H1 (cell line): ENCODE results near the gene PPP4R1. TPM values are rescaled to one million over a fixed set of nuclear protein-coding genes. Genes with fewer than 3 reads are reported as not detected.

Source experiments
- CTCF ChIA-PET: fragments of 300-600 bp; sonication (Branson Sonifier 250); formaldehyde crosslinking; loops from one replicate; lab custom pipeline; 2021; ENCODE audit not compliant: partially characterized antibody; lab: Charles Lee
- POLR2A ChIA-PET: fragments of 300-600 bp; sonication (Branson Sonifier 250); formaldehyde crosslinking; loops from one replicate; lab custom pipeline; 2021; ENCODE audit warnings: inconsistent platforms; ENCODE audit not compliant: partially characterized antibody; lab: Charles Lee
- DNase-seq, 2 experiments: peaks; one replicate each; pipeline versions ENCODE4 v3.0.0 to v3.0.0-alpha.2; 2010 to 2022; ENCODE audit warnings: low spot score in 2 of 2, low read depth in 1 of 2, mixed read lengths in 1 of 2
- FAIRE-seq: peaks from 2 replicates; lab custom pipeline; 2011; peaks lifted over from hg19 to GRCh38; lab: Jason Lieb, UNC
- H2AFZ ChIP-seq: 2 replicates; pipeline ENCODE4 v1.8.1; 2012; ENCODE audit warnings: low read length, inconsistent platforms
- H2AK5ac ChIP-seq: 2 replicates; pipeline ENCODE4 v1.6.1; 2013; ENCODE audit warnings: low read depth, low read length
- H2BK120ac ChIP-seq: replicated peaks from 2 replicates; pipeline ENCODE3; 2013; ENCODE audit warnings: low read depth, low read length, inconsistent platforms
- H2BK12ac ChIP-seq: 2 replicates; pipeline ENCODE4 v1.6.1; 2013; ENCODE audit warnings: low read depth, low read length
- H2BK15ac ChIP-seq: 2 replicates; pipeline ENCODE4 v1.6.1; 2013; ENCODE audit warnings: low read length
- H2BK20ac ChIP-seq: 2 replicates; pipeline ENCODE4 v1.6.1; 2013; ENCODE audit warnings: low read length
- H2BK5ac ChIP-seq: 2 replicates; pipeline ENCODE4 v1.6.1; 2013; ENCODE audit warnings: low read depth, low read length
- H3K14ac ChIP-seq: 2 replicates; pipeline ENCODE4 v1.6.1; 2013; ENCODE audit warnings: inconsistent platforms; ENCODE audit not compliant: insufficient read length
- H3K18ac ChIP-seq: 2 replicates; pipeline ENCODE4 v1.6.1; 2013; ENCODE audit warnings: low read length; ENCODE audit errors: extremely low read depth
- H3K23ac ChIP-seq: 2 replicates; pipeline ENCODE4 v1.6.1; 2013; ENCODE audit warnings: inconsistent platforms; ENCODE audit not compliant: insufficient read length
- H3K23me2 ChIP-seq: 2 replicates; pipeline ENCODE4 v1.6.1; 2013; ENCODE audit warnings: low read depth, low read length
- H3K27ac ChIP-seq: 2 replicates; pipeline ENCODE4 v1.6.1; 2011; ENCODE audit warnings: low read depth, low read length, inconsistent platforms
- H3K27me3 ChIP-seq, 4 experiments: replicated peaks in 1 of 4; 1 replicate in 1 of 4; 2 replicates in 3 of 4; pipeline versions ENCODE4 v1.6.1 to v1.8.1; 2011 to 2013; ENCODE audit warnings: low read length in 3 of 4, mild to moderate bottlenecking in 3 of 4, inconsistent platforms in 2 of 4, mixed read lengths in 2 of 4, moderate library complexity in 1 of 4; ENCODE audit not compliant: control insufficient read depth in 3 of 4, insufficient read depth in 3 of 4; ENCODE audit errors: extremely low read depth in 1 of 4
- H3K36me3 ChIP-seq, 4 experiments: 2 replicates each; pipeline versions ENCODE4 v1.6.1 to v1.8.1; 2011 to 2013; ENCODE audit warnings: mild to moderate bottlenecking in 4 of 4, low read length in 3 of 4, moderate library complexity in 2 of 4, control low read depth in 1 of 4, inconsistent platforms in 1 of 4; ENCODE audit not compliant: insufficient read depth in 4 of 4, control insufficient read depth in 2 of 4
- H3K4ac ChIP-seq: replicated peaks from 2 replicates; pipeline ENCODE3; 2013; ENCODE audit warnings: low read length, low read depth, mixed read lengths, inconsistent platforms; ENCODE audit not compliant: insufficient read length
- H3K4me1 ChIP-seq, 4 experiments: replicated peaks in 1 of 4; 1 replicate in 1 of 4; 2 replicates in 3 of 4; pipeline versions ENCODE4 v1.6.1 to v1.8.1; 2011 to 2013; ENCODE audit warnings: low read length in 3 of 4, inconsistent platforms in 2 of 4, mixed read lengths in 1 of 4; ENCODE audit not compliant: insufficient read depth in 4 of 4, control insufficient read depth in 3 of 4
- H3K4me2 ChIP-seq, 2 experiments: 2 replicates each; pipeline versions ENCODE4 v1.6.1 to v1.8.1; 2011 to 2013; ENCODE audit warnings: low read depth in 2 of 2, low read length in 2 of 2, control low read depth in 1 of 2, inconsistent platforms in 1 of 2, mild to moderate bottlenecking in 1 of 2; ENCODE audit not compliant: insufficient read depth in 1 of 2
- H3K4me3 ChIP-seq, 4 experiments: fragments of 200-600, 300-600 bp in 1 of 4; sonication (generic), shearing (Covaris generic), sonication (Bioruptor Twin) in 1 of 4; 2 replicates each; pipeline versions ENCODE4 v1.5.1 to v1.8.1; 2011 to 2016; ENCODE audit warnings: low read length in 4 of 4, low read depth in 3 of 4, control low read depth in 2 of 4, inconsistent platforms in 2 of 4, mild to moderate bottlenecking in 2 of 4, mixed read lengths in 1 of 4, moderate library complexity in 1 of 4; ENCODE audit not compliant: insufficient read depth in 2 of 4; ENCODE audit errors: extremely low read depth in 1 of 4
- H3K56ac ChIP-seq: replicated peaks from 2 replicates; pipeline ENCODE3; 2013; ENCODE audit warnings: low read depth, mild to moderate bottlenecking, mixed read lengths, low read length, inconsistent platforms; ENCODE audit not compliant: insufficient read length
- H3K79me1 ChIP-seq: 2 replicates; pipeline ENCODE4 v1.6.1; 2013; ENCODE audit warnings: low read depth, low read length, control low read depth
- H3K79me2 ChIP-seq, 2 experiments: 2 replicates each; pipeline versions ENCODE4 v1.6.1 to v1.8.1; 2012 to 2013; ENCODE audit warnings: low read length in 2 of 2, mild to moderate bottlenecking in 2 of 2, inconsistent platforms in 1 of 2; ENCODE audit not compliant: insufficient read depth in 2 of 2, control insufficient read depth in 1 of 2
- H3K9ac ChIP-seq, 4 experiments: replicated peaks in 1 of 4; 1 replicate in 1 of 4; 2 replicates in 3 of 4; pipeline versions ENCODE4 v1.6.1 to v1.8.1; 2011 to 2013; ENCODE audit warnings: low read depth in 3 of 4, low read length in 3 of 4, control low read depth in 2 of 4, mild to moderate bottlenecking in 2 of 4, moderate library complexity in 2 of 4, inconsistent platforms in 1 of 4; ENCODE audit errors: extremely low read depth in 1 of 4
- H3K9me3 ChIP-seq, 2 experiments: 2 replicates each; pipeline versions ENCODE4 v1.6.1 to v1.8.1; 2012 to 2013; ENCODE audit warnings: mild to moderate bottlenecking in 2 of 2, moderate library complexity in 2 of 2, control low read depth in 1 of 2, inconsistent platforms in 1 of 2, low read depth in 1 of 2, low read length in 1 of 2, mixed read lengths in 1 of 2; ENCODE audit not compliant: insufficient read depth in 2 of 2
- H4K20me1 ChIP-seq, 2 experiments: replicated peaks in 1 of 2; 2 replicates each; pipeline versions ENCODE3 to v1.8.1; 2011 to 2013; ENCODE audit warnings: inconsistent platforms in 2 of 2, low read length in 2 of 2, mild to moderate bottlenecking in 1 of 2; ENCODE audit not compliant: insufficient read depth in 2 of 2, control insufficient read depth in 1 of 2
- H4K5ac ChIP-seq: 2 replicates; pipeline ENCODE4 v1.6.1; 2013; ENCODE audit warnings: low read length, low read depth, mixed read lengths, inconsistent platforms; ENCODE audit not compliant: insufficient read length
- H4K8ac ChIP-seq: 2 replicates; pipeline ENCODE4 v1.8.0; 2013; ENCODE audit warnings: mild to moderate bottlenecking, moderate library complexity, low read length, inconsistent platforms; ENCODE audit not compliant: insufficient read depth; ENCODE audit errors: extremely low read depth
- H4K91ac ChIP-seq: replicated peaks from 2 replicates; pipeline ENCODE3; 2013; ENCODE audit warnings: low read length, mixed read lengths, inconsistent platforms; ENCODE audit not compliant: insufficient read length
- ASH2L ChIP-seq: fragments of 200-600, 300-600 bp; sonication (generic); IDR thresholded peaks from one replicate; pipeline ENCODE4 v1.7.1; 2017; ENCODE audit warnings: low read length
- BACH1 ChIP-seq: IDR thresholded peaks from 2 replicates; pipeline ENCODE4 v1.6.1; 2012; ENCODE audit warnings: low read length, improper control_type of control experiment
- BRCA1 ChIP-seq: IDR thresholded peaks from 2 replicates; pipeline ENCODE4 v1.6.1; 2012; ENCODE audit warnings: low read depth, low read length, improper control_type of control experiment
- CHD2 ChIP-seq: IDR thresholded peaks from 2 replicates; pipeline ENCODE4 v1.6.1; 2012; ENCODE audit warnings: low read length, improper control_type of control experiment
- CREB1 ChIP-seq: IDR thresholded peaks from 2 replicates; pipeline ENCODE4 v1.6.1; 2012; ENCODE audit warnings: inconsistent platforms
- EGR1 ChIP-seq: IDR thresholded peaks from 2 replicates; pipeline ENCODE4 v1.6.1; 2011; ENCODE audit warnings: low read depth, low read length, borderline replicate concordance
- EP300 ChIP-seq, 2 experiments: IDR thresholded peaks; 1 replicate in 1 of 2; 2 replicates in 1 of 2; pipeline ENCODE4 v1.6.1; 2011 to 2012; ENCODE audit warnings: low read depth in 2 of 2, low read length in 2 of 2, mild to moderate bottlenecking in 2 of 2, borderline replicate concordance in 1 of 2, inconsistent platforms in 1 of 2, moderate library complexity in 1 of 2
- GABPA ChIP-seq: IDR thresholded peaks from 2 replicates; pipeline ENCODE4 v1.6.1; 2011; ENCODE audit warnings: mild to moderate bottlenecking, low read length, moderate library complexity, borderline replicate concordance; ENCODE audit not compliant: insufficient read depth
- NANOG ChIP-seq: IDR thresholded peaks from 2 replicates; pipeline ENCODE4 v1.6.1; 2011; ENCODE audit warnings: low read length, low read depth, mild to moderate bottlenecking, inconsistent platforms; ENCODE audit not compliant: insufficient read depth, poor library complexity, severe bottlenecking
- SP4 ChIP-seq: IDR thresholded peaks from 2 replicates; pipeline ENCODE4 v1.6.1; 2012; ENCODE audit warnings: low read length, inconsistent platforms
- SUZ12 ChIP-seq: fragments of 200-600 bp; sonication (generic); IDR thresholded peaks from 2 replicates; pipeline ENCODE4 v1.6.1; 2012; ENCODE audit warnings: mild to moderate bottlenecking, inconsistent platforms, low read length, moderate library complexity, mixed read lengths
- TAF1 ChIP-seq: IDR thresholded peaks from 2 replicates; pipeline ENCODE4 v1.6.1; 2011; ENCODE audit warnings: mild to moderate bottlenecking, low read depth, low read length
- TCF12 ChIP-seq: IDR thresholded peaks from 2 replicates; pipeline ENCODE4 v1.6.1; 2011; ENCODE audit warnings: low read depth, mild to moderate bottlenecking, low read length
- TEAD4 ChIP-seq: IDR thresholded peaks from 2 replicates; pipeline ENCODE4 v1.6.1; 2012; ENCODE audit warnings: low read depth, low read length, inconsistent platforms, mixed read lengths
- WGBS, 2 experiments: shearing (Covaris generic) in 1 of 2; methylation state at CpG; one replicate each; pipeline versions ENCODE4 v1.1.6 to v1.1.7; 2013 to 2015; ENCODE audit warnings: low lambda C conversion rate in 2 of 2, mixed read lengths in 2 of 2, inconsistent platforms in 1 of 2, low coverage in 1 of 2, missing lambda C conversion rate in 1 of 2; ENCODE audit not compliant: insufficient replicate concordance in 2 of 2, insufficient coverage in 1 of 2, insufficient read length in 1 of 2; ENCODE audit errors: extremely low coverage in 1 of 2, missing lambda C conversion rate in 1 of 2; 5-methylcytosine and 5-hydroxymethylcytosine counted together
- polyA plus RNA-seq, 7 experiments: library from polyadenylated mRNA; depleted of rRNA in 3 of 7; stranded (reverse) in 5 of 7; unstranded in 2 of 7; fragments of >200 nt in 5 of 7; fragments of 200-250 nt in 2 of 7; gene quantifications; 1 replicate in 5 of 7; 2 replicates in 1 of 7; 4 replicates in 1 of 7; pipeline versions ENCODE4 v1.2.1 to v1.2.3, GENCODE V29; 2011 to 2013; ENCODE audit warnings: missing spikeins in 2 of 7, mixed read lengths in 2 of 7
- total RNA-seq: library from RNA; stranded (reverse); fragmentation: NEBNext Ultra II Directional; extraction: Animal tissue kit (Norgen Biotek cat#: 25700); gene quantifications from 2 replicates; pipeline ENCODE4 v1.2.1, GENCODE V29; 2021
- TF ChIP-seq, protein P1 (sequence below): IDR thresholded peaks from 2 replicates; pipeline ENCODE4 v1.6.1; 2012; ENCODE audit warnings: inconsistent platforms

PPP4R1 gene
- total and polyA plus RNA-seq, 2 of the 8 experiments (the other 6 are each of a cell fraction or from before 2014, with no cell fraction given): 67.4 to 96.1 TPM

DNA sequence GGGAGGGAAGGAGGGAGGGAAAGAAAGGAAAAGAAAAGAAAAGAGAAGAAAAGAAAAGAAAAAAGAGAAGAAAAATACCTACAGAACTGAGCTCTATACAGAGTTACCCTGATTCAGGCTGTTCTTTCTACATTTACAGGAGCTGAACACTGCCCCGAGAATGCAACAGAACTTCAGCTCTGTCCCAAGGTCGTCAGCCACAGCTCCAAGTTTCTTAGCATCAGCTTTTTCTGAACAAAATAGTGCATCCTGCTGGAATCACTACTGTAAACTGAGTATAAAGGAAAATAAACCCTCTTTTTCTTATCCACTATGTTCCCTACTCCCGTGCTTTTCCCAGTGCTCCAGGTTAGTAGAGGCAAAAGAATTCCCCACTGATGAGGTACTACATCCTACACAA lies 4.7 kb upstream of the PPP4R1 start:
- H3K9me3 ChIP-seq: no peaks in the 10 kb centered on the region
- DNase-seq: no peak
- no peak overlapping the region for H3K4ac ChIP-seq
- H3K9ac ChIP-seq: no peak overlapping the region
- ChIA-PET POLR2A (interaction anchor here (0.6 to 0.9 kb wide), 3 partner anchors 8 to 185 kb away, joined by 3 to 4 read pairs (median 3); no protein-coding TSS in a partner anchor), CTCF (interaction anchor here (0.6 to 1.2 kb wide), 5 partner anchors 11 to 427 kb away, joined by 3 to 9 read pairs (median 4); no protein-coding TSS in a partner anchor)
- H2AFZ ChIP-seq: no peak overlapping the region
- H3K27ac ChIP-seq: no peak overlapping the region
- peaks cover 4 to 7% (median 5%) of the 10 kb centered on the region in 4 experiments; a peak in 6 of 7 replicates for H3K4me1 ChIP-seq
- H2BK5ac ChIP-seq: no peak overlapping the region
- no peaks in the 10 kb centered on the region for H3K36me3 ChIP-seq
- H4K8ac ChIP-seq: no peak overlapping the region
- no peak overlapping the region for H2BK15ac ChIP-seq
- no peaks in the 10 kb centered on the region for H3K79me1 ChIP-seq
- no peak overlapping the region for H4K5ac ChIP-seq
- no peaks in the 10 kb centered on the region for H3K27me3 ChIP-seq
- H2BK12ac ChIP-seq: no peak overlapping the region
- no peak overlapping the region for H3K4me3 ChIP-seq
- H2BK20ac ChIP-seq: no peak overlapping the region
- H2BK120ac ChIP-seq: no peak overlapping the region
- H3K18ac ChIP-seq: no peak overlapping the region
- no peak overlapping the region for H3K23ac ChIP-seq
- H3K14ac ChIP-seq: no peak overlapping the region
- no peak overlapping the region for H4K91ac ChIP-seq
- 67% methylated on average over 3 of the region's 3 CpGs; no CpG with 5 or more reads in 1 of the 2 experiments for WGBS, 2 experiments
- H3K56ac ChIP-seq: no peak overlapping the region
- H3K4me2 ChIP-seq: no peak overlapping the region
- H3K79me2 ChIP-seq: no peaks in the 10 kb centered on the region
- no peak overlapping the region for H2AK5ac ChIP-seq
- FAIRE-seq: no peak
- TF ChIP-seq GABPA (no peak), ASH2L (no peak), NANOG (no peak), CHD2 (no peak), BACH1 (no peak), TAF1 (no peak), BRCA1 (no peak), SP4 (no peak), EP300 (IDR thresholded peaks at IDR 0.05; ENCODE audit: borderline replicate concordance in 1 of 2, low read depth in 2 of 2, low read length in 2 of 2) (no peak), CREB1 (no peak), EGR1 (no peak), SUZ12 (no peak), TCF12 (no peak), TEAD4 (no peak)
- TF ChIP-seq, protein P1, sequence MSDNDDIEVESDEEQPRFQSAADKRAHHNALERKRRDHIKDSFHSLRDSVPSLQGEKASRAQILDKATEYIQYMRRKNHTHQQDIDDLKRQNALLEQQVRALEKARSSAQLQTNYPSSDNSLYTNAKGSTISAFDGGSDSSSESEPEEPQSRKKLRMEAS: no peak
- no peaks in the 10 kb centered on the region; the same call in 1 of the 2 replicates for H3K23me2 ChIP-seq
- no peaks in the 10 kb centered on the region for H4K20me1 ChIP-seq
